A549 (cell line): ENCODE measurements around the gene PGAP3.

Source experiments
- BHLHE40 ChIP-seq: IDR thresholded peaks from 2 replicates; pipeline ENCODE4 v1.6.1; 2012; ENCODE audit warnings: low read depth, low read length, inconsistent platforms
- CHD2 ChIP-seq: fragments of 150-350 bp; IDR thresholded peaks from 2 replicates; pipeline ENCODE4 v1.6.1; 2014; ENCODE audit warnings: low read length; ENCODE audit not compliant: partially characterized antibody
- CTCF ChIP-seq: fragments of >200 bp; sonication (Bioruptor Twin); formaldehyde crosslinking; IDR thresholded peaks from 3 replicates; pipeline ENCODE4 v1.5.1; 2016
- EHMT2 ChIP-seq: fragments of 200-600 bp; sonication (generic); IDR thresholded peaks from 2 replicates; pipeline ENCODE4 v1.6.1; 2016; ENCODE audit warnings: antibody characterized with exemption, low read depth, mild to moderate bottlenecking, moderate library complexity
- EP300 ChIP-seq, 2 experiments: fragments of >200 bp; sonication (Bioruptor Twin); formaldehyde crosslinking; IDR thresholded peaks; 2 replicates in 1 of 2; 3 replicates in 1 of 2; pipeline ENCODE4 v1.6.1; 2016 to 2017
- JUNB ChIP-seq: fragments of >200 bp; sonication (Bioruptor Twin); formaldehyde crosslinking; IDR thresholded peaks from 2 replicates; pipeline ENCODE4 v1.6.1; 2016
- REST ChIP-seq: fragments of 200-600 bp; sonication (generic); IDR thresholded peaks from 2 replicates; pipeline ENCODE4 v1.6.1; 2016; ENCODE audit warnings: antibody characterized with exemption, mild to moderate bottlenecking, moderate library complexity
- SREBF2 ChIP-seq: fragments of 450-650 bp; IDR thresholded peaks from 2 replicates; pipeline ENCODE4 v1.6.1; 2014; ENCODE audit warnings: mild to moderate bottlenecking, moderate library complexity

- TF ChIP-seq REST (no peak), EP300 (IDR thresholded peaks at IDR 0.05) (no peak), SREBF2 (no peak), CTCF (no peak), CHD2 (no peak), JUNB (no peak), BHLHE40 (no peak), EHMT2 (no peak)
Observed at GRCh38 chr17:39650121-39650579, 37.7 kb downstream of the PGAP3 start.
